Mesendoderm (in vitro differentiated cells): ENCODE results near the gene CYP24A1.

Experiments used
- DNase-seq: peaks from one replicate; pipeline ENCODE4 v3.0.0; 2013
- H2AK5ac ChIP-seq: 2 replicates; pipeline ENCODE4 v1.6.1; 2013; ENCODE audit warnings: low read length, inconsistent platforms
- H2BK120ac ChIP-seq: 2 replicates; pipeline ENCODE4 v1.6.1; 2013; ENCODE audit warnings: low read depth, mild to moderate bottlenecking, low read length, moderate library complexity, mixed read lengths
- H2BK15ac ChIP-seq: replicated peaks from 2 replicates; pipeline ENCODE4 v1.6.1; 2013; ENCODE audit warnings: low read depth, mild to moderate bottlenecking, moderate library complexity
- H2BK5ac ChIP-seq: 2 replicates; pipeline ENCODE4 v1.6.1; 2013; ENCODE audit warnings: low read length, inconsistent platforms
- H3K18ac ChIP-seq: 2 replicates; pipeline ENCODE4 v1.6.1; 2013; ENCODE audit warnings: mild to moderate bottlenecking, low read length, mixed read lengths
- H3K23ac ChIP-seq: one replicate; pipeline ENCODE4 v1.6.1; 2013; ENCODE audit warnings: low read length
- H3K27ac ChIP-seq: 2 replicates; pipeline ENCODE4 v1.5.1; 2013; ENCODE audit warnings: low read depth, mild to moderate bottlenecking, inconsistent platforms, low read length, moderate library complexity
- H3K27me3 ChIP-seq: 2 replicates; pipeline ENCODE4 v1.6.1; 2013; ENCODE audit warnings: low read length, control low read depth, mild to moderate bottlenecking, inconsistent platforms; ENCODE audit not compliant: insufficient read depth, poor library complexity
- H3K36me3 ChIP-seq: 2 replicates; pipeline ENCODE4 v1.6.1; 2013; ENCODE audit warnings: low read length, inconsistent platforms; ENCODE audit not compliant: control insufficient read depth, insufficient read depth
- H3K4ac ChIP-seq: one replicate; pipeline ENCODE4 v1.6.1; 2013; ENCODE audit warnings: low read depth, mild to moderate bottlenecking, low read length, moderate library complexity
- H3K4me1 ChIP-seq: 2 replicates; pipeline ENCODE4 v1.6.1; 2013; ENCODE audit warnings: low read depth, low read length, inconsistent platforms; ENCODE audit not compliant: control insufficient read depth
- H3K4me2 ChIP-seq: 2 replicates; pipeline ENCODE4 v1.6.1; 2013; ENCODE audit warnings: low read length
- H3K4me3 ChIP-seq: 2 replicates; pipeline ENCODE4 v1.5.1; 2013; ENCODE audit warnings: mild to moderate bottlenecking, low read length
- H3K56ac ChIP-seq: one replicate; pipeline ENCODE4 v1.6.1; 2013; ENCODE audit warnings: low read length
- H3K79me1 ChIP-seq: 2 replicates; pipeline ENCODE4 v1.6.1; 2013; ENCODE audit warnings: low read length, inconsistent platforms
- H3K79me2 ChIP-seq: 2 replicates; pipeline ENCODE4 v1.6.1; 2013; ENCODE audit warnings: mild to moderate bottlenecking, low read length; ENCODE audit not compliant: control insufficient read depth, insufficient read depth
- H3K9ac ChIP-seq: 2 replicates; pipeline ENCODE4 v1.6.1; 2013; ENCODE audit warnings: low read length, inconsistent platforms
- H4K5ac ChIP-seq: one replicate; pipeline ENCODE4 v1.6.1; 2013; ENCODE audit warnings: low read length
- H4K8ac ChIP-seq: one replicate; pipeline ENCODE4 v1.6.1; 2013; ENCODE audit warnings: low read depth, mild to moderate bottlenecking, control low read depth, low read length, moderate library complexity
- WGBS: extraction: QIAGEN DNeasy Blood & Tissue Kit; methylation state at CpG from one replicate; pipeline ENCODE4 v1.1.7; 2013; ENCODE audit warnings: low lambda C conversion rate, missing lambda C conversion rate; ENCODE audit not compliant: insufficient coverage; ENCODE audit errors: extremely low coverage; 5-methylcytosine and 5-hydroxymethylcytosine counted together

Gene CYP24A1

DNA sequence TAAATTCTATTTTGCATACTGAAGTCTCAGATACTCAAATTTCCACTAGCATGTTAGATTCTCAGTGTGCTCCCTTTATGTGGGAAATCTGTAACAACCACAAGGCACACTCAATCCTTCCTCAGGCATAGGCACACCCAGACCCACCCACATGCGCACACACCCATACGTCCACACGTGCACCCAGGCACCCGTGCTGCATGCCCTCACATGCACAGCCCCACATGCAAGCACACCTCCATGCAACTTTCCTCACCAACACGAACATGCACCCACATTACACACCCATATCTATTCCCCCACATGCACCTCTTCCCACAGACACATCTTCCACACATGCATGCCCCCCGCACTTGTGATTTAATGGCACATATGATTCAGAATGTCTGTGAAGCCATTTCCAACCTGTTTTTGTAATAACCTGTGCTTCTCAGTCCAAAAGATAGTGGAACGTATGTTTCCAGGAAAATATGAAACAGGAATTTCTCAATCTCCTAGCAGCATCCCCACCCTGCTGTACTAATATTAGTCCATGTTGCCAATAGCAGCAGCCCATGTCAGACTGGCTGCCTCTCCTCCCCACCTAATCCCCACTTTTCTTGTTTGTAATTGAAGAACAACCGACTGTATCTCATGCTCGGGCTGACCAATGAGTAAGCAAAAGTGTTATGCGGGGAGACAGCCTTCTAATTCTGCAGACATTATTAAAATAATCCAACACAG lies 11.3 kb upstream of the CYP24A1 start:
- Histone ChIP-seq H3K79me2 (no peaks in the 10 kb centered on the region), H3K9ac (no peak overlapping the region), H3K18ac (no peak overlapping the region), H3K4me3 (no peak overlapping the region), H3K27me3 (no peaks in the 10 kb centered on the region), H3K27ac (no peak overlapping the region), H4K8ac (no peak overlapping the region), H2BK120ac (no peak overlapping the region), H2BK15ac (no peak overlapping the region), H3K36me3 (no peaks in the 10 kb centered on the region), H3K4me1 (no peaks in the 10 kb centered on the region), H4K5ac (no peak overlapping the region), H3K79me1 (no peaks in the 10 kb centered on the region), H3K23ac (no peak overlapping the region), H3K4ac (no peak overlapping the region), H2BK5ac (no peak overlapping the region), H3K56ac (no peak overlapping the region), H2AK5ac (no peak overlapping the region), H3K4me2 (no peak overlapping the region)
- whole genome bisulfite sequencing = no CpG with 5 or more reads among the region's 10 CpGs
- DNase-seq = no peak

DNA sequence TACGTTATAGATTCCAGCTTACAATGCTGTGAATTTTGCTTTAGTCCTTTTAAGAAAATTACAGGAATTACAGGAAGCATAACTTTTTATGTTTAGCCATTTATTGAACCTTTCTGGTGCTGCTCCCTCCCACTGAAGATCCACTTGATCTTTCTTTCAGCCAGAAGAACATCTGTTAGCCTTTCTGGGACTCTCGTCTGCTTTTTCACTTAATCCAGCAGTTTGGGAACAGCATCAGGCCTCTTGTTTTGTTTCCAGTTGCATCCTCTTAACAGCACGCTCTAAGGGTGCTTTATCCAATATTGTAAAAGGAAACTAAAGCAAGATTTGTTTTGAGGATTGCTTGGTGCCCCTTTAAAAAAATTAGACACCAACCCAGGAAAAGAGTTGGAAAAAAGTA lies 10.3 kb upstream of the CYP24A1 start:
- H3K9ac ChIP-seq = no peak overlapping the region
- WGBS = no CpG with 5 or more reads among the region's 3 CpGs
- no peak overlapping the region for H2BK15ac ChIP-seq
- no peak overlapping the region for H2BK120ac ChIP-seq
- no peak overlapping the region for H4K8ac ChIP-seq
- H3K79me1 ChIP-seq = no peaks in the 10 kb centered on the region
- no peaks in the 10 kb centered on the region for H3K4me1 ChIP-seq
- no peak overlapping the region for H3K4me3 ChIP-seq
- no peaks in the 10 kb centered on the region for H3K36me3 ChIP-seq
- no peak for DNase-seq
- no peak overlapping the region for H2BK5ac ChIP-seq
- no peaks in the 10 kb centered on the region for H3K79me2 ChIP-seq
- no peak overlapping the region for H3K27ac ChIP-seq
- H3K23ac ChIP-seq = no peak overlapping the region
- H3K4me2 ChIP-seq = no peak overlapping the region
- H3K18ac ChIP-seq = no peak overlapping the region
- H3K4ac ChIP-seq = no peak overlapping the region
- no peak overlapping the region for H3K56ac ChIP-seq
- no peaks in the 10 kb centered on the region for H3K27me3 ChIP-seq
- no peak overlapping the region for H4K5ac ChIP-seq
- no peak overlapping the region for H2AK5ac ChIP-seq

DNA sequence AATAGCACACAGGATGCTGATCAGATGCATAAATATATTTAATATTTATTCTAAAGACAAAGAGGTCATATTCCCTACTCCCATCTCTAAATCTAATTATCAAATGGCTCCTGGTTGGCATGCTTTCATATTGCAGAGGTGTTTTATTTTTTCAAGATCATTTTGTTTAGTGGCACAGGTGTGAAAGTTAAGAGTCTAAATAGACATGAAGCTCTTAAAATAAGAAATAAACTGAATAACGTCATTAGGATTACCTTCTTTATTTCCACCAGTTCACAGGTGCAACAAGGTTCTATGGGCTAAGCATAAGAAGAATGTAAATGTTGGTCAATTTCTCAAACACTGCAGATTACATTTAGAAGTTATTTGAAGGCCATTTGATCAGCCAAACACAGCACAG lies 7.1 kb upstream of the CYP24A1 start:
- Histone ChIP-seq H3K18ac (no peak overlapping the region), H4K5ac (no peak overlapping the region), H3K27ac (no peak overlapping the region), H2BK15ac (no peak overlapping the region), H2AK5ac (no peak overlapping the region), H3K79me2 (no peaks in the 10 kb centered on the region), H2BK5ac (no peak overlapping the region), H3K4me2 (no peak overlapping the region), H3K79me1 (no peaks in the 10 kb centered on the region), H3K4me1 (no peaks in the 10 kb centered on the region), H3K27me3 (no peaks in the 10 kb centered on the region), H3K9ac (no peak overlapping the region), H4K8ac (no peak overlapping the region), H3K23ac (no peak overlapping the region), H3K4me3 (no peak overlapping the region), H3K56ac (no peak overlapping the region), H2BK120ac (no peak overlapping the region), H3K4ac (no peak overlapping the region), H3K36me3 (no peaks in the 10 kb centered on the region)
- no peak for DNase-seq
- no CpG with 5 or more reads among the region's 1 CpG for WGBS

DNA sequence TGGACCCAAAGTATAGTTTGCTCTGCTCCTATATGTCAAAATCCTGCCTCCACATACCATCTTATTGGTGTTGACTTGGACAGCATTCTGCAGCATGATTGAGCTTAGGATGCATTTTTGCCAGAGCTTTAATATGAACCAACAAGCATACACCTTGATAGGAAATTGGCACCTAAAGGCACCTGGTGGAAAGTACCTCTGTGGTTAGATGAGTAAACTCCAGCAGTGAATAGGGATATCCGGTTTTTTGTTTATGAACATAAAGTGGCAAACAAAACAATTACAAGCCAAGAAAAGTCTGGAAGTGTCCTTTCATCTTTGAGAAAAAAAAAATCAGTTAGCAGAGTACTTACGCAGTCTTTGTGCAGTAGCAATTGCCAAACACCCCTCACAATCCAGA lies 6.2 kb upstream of the CYP24A1 start:
- Histone ChIP-seq H2BK15ac (no peak overlapping the region), H2BK5ac (no peak overlapping the region), H3K18ac (no peak overlapping the region), H3K79me1 (no peaks in the 10 kb centered on the region), H3K27me3 (no peaks in the 10 kb centered on the region), H2AK5ac (no peak overlapping the region), H3K56ac (no peak overlapping the region), H3K4ac (no peak overlapping the region), H3K27ac (no peak overlapping the region), H3K79me2 (no peaks in the 10 kb centered on the region), H3K4me1 (no peaks in the 10 kb centered on the region), H2BK120ac (no peak overlapping the region), H3K4me3 (no peak overlapping the region), H3K9ac (no peak overlapping the region), H3K36me3 (no peaks in the 10 kb centered on the region), H3K4me2 (no peak overlapping the region), H3K23ac (no peak overlapping the region), H4K8ac (no peak overlapping the region), H4K5ac (no peak overlapping the region)
- no CpG with 5 or more reads among the region's 2 CpGs for WGBS
- DNase-seq = no peak

DNA sequence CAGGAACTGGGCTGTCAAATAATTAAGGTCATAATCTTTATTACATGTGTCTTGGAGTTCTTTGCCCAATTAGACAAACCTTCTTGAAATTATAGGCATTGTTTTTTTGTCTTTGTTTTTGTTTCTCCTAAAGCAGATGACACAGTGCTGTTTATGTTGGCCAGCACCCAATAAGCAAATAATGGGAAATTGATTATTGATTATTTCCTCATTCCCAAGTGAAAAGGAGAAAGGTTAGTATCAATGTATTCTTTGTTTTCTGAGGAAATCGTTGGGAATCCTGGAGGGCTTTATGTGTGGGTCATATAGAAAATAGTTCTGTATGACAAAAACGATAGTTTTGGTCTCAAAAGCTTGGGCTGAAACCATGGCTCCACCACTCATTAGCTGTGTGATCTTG lies 4.5 kb upstream of the CYP24A1 start:
- WGBS = no CpG with 5 or more reads among the region's 2 CpGs

DNA sequence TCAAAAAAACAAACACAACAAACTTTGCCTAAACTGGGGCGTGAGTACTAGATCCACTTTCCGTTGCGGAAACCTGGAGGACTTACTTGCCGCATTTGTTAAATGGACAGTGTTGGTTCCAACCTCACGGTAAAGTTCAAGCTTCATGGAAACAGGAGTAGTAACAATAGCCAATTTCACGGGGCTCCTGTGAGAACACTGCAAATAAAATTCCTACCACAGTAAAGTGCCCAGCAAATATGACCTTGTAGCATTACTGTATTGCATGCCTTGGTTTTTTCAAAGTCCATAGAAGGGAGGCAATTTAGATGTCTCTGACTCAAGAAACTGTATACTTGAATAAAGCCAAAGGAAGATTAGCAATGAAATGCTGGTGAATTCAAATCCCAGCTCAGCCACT lies 3.6 kb upstream of the CYP24A1 start:
- no peak overlapping the region for H3K27ac ChIP-seq
- WGBS = no CpG with 5 or more reads among the region's 6 CpGs
- H3K27me3 ChIP-seq = peaks cover 12% of the 10 kb centered on the region
- H3K18ac ChIP-seq = no peak overlapping the region
- H4K8ac ChIP-seq = no peak overlapping the region
- H3K4me2 ChIP-seq = no peak overlapping the region
- no peak overlapping the region for H2AK5ac ChIP-seq
- H3K79me1 ChIP-seq = no peaks in the 10 kb centered on the region
- no peak overlapping the region for H4K5ac ChIP-seq
- no peaks in the 10 kb centered on the region for H3K36me3 ChIP-seq
- DNase-seq = no peak
- no peak overlapping the region for H3K9ac ChIP-seq
- H3K79me2 ChIP-seq = no peaks in the 10 kb centered on the region
- no peak overlapping the region for H3K4ac ChIP-seq
- no peaks in the 10 kb centered on the region for H3K4me1 ChIP-seq
- no peak overlapping the region for H2BK5ac ChIP-seq
- H3K23ac ChIP-seq = no peak overlapping the region
- H3K4me3 ChIP-seq = no peak overlapping the region
- H2BK120ac ChIP-seq = no peak overlapping the region
- H3K56ac ChIP-seq = no peak overlapping the region
- no peak overlapping the region for H2BK15ac ChIP-seq

More for the DNA sequence above, 4.5 kb upstream of the CYP24A1 start:
- no peaks in the 10 kb centered on the region for H3K79me1 ChIP-seq
- no peak overlapping the region for H4K8ac ChIP-seq
- H3K23ac ChIP-seq = no peak overlapping the region
- H3K4me2 ChIP-seq = no peak overlapping the region
- no peak overlapping the region for H3K9ac ChIP-seq
- H3K27me3 ChIP-seq = peaks cover 9% of the 10 kb centered on the region
- H3K18ac ChIP-seq = no peak overlapping the region
- H3K56ac ChIP-seq = no peak overlapping the region
- H2BK15ac ChIP-seq = no peak overlapping the region
- no peak overlapping the region for H3K27ac ChIP-seq
- no peak overlapping the region for H3K4ac ChIP-seq
- H3K79me2 ChIP-seq = no peaks in the 10 kb centered on the region
- H4K5ac ChIP-seq = no peak overlapping the region
- no peak for DNase-seq
- no peak overlapping the region for H2BK120ac ChIP-seq
- H3K36me3 ChIP-seq = no peaks in the 10 kb centered on the region
- no peaks in the 10 kb centered on the region for H3K4me1 ChIP-seq
- H3K4me3 ChIP-seq = no peak overlapping the region
- H2BK5ac ChIP-seq = no peak overlapping the region
- no peak overlapping the region for H2AK5ac ChIP-seq
